T-helper 17 cell (primary cell): ENCODE measurements around the gene MKNK2. TPM values are rescaled to one million over a fixed set of nuclear protein-coding genes. Genes with fewer than 3 reads are reported as not detected.

Experiments
- total RNA-seq, 4 donors: library from RNA in 2 of 4; stranded (reverse) in 2 of 4; gene quantifications; one replicate each; pipeline ENCODE4 v1.2.3 and lab custom pipeline; 2022 to 2026

Gene MKNK2
- total RNA-seq, 2 donors from 2014 or later, result 256 to 288 TPM

Other genes starting within 250 kb of the MKNK2 start
- gene ATP8B3, start 239.0 kb downstream of the MKNK2 start, total RNA-seq, result 1 to 10 TPM; 4.6 to 6.0 TPM
- 100 to 1,000 TPM in 1 of 2 donors, 10 to 100 TPM in 1; 98.7 to 107 TPM for gene REXO1, start 202.8 kb downstream of the MKNK2 start, total RNA-seq
- gene KLF16, start 187.7 kb downstream of the MKNK2 start, total RNA-seq, result 10 to 100 TPM; 37.9 to 46.5 TPM
- gene ABHD17A, start 165.7 kb downstream of the MKNK2 start, total RNA-seq, result 100 to 1,000 TPM; 121 to 125 TPM
- gene ADAT3, start 145.8 kb downstream of the MKNK2 start, total RNA-seq, result 1 to 10 TPM; 6.4 to 8.5 TPM
- gene SCAMP4, start 145.8 kb downstream of the MKNK2 start, total RNA-seq, result 10 to 100 TPM; 19.2 to 20.7 TPM
- 100 to 1,000 TPM; 110 to 117 TPM for gene CSNK1G2, start 110.1 kb downstream of the MKNK2 start, total RNA-seq
- 10 to 100 TPM; 53.4 to 64.6 TPM for gene BTBD2, start 35.5 kb downstream of the MKNK2 start, total RNA-seq
- 100 to 1,000 TPM; 108 to 162 TPM for gene MOB3A, start 45.1 kb upstream of the MKNK2 start, total RNA-seq
- gene IZUMO4, start 45.7 kb upstream of the MKNK2 start, total RNA-seq, result 10 to 100 TPM; 12.3 to 19.8 TPM
- 10 to 100 TPM; 82.2 to 86.0 TPM for gene AP3D1, start 100.3 kb upstream of the MKNK2 start, total RNA-seq
- 10 to 100 TPM; 32.3 to 42.1 TPM for gene DOT1L, start 112.7 kb upstream of the MKNK2 start, total RNA-seq
- gene PLEKHJ1, start 185.1 kb upstream of the MKNK2 start, total RNA-seq, result 10 to 100 TPM; 38.6 to 40.2 TPM
- 100 to 1,000 TPM; 119 to 135 TPM for gene SF3A2, start 185.6 kb upstream of the MKNK2 start, total RNA-seq
- gene AMH, start 198.1 kb upstream of the MKNK2 start, total RNA-seq, result 1 to 10 TPM in 1 of 2 donors, under 1 TPM in 1; 0.50 to 2.7 TPM
- 1 to 10 TPM in 1 of 2 donors, under 1 TPM in 1; 0.55 to 1.0 TPM for gene JSRP1, start 205.2 kb upstream of the MKNK2 start, total RNA-seq
- gene PEAK3, start 230.9 kb upstream of the MKNK2 start, total RNA-seq, result not detected